ENCODE data around the gene RSAD2.

GRCh38 chr2:6864231-6864754 is 13.3 kb upstream of the RSAD2 start:
- TF ChIP-seq EZH2 (optimal IDR thresholded peaks at IDR 0.05; ENCODE audit: low read depth, low read length) (no peak), CTCF (IDR thresholded peaks at IDR 0.05; ENCODE audit: low read length) (no peak), EZH2phosphoT487 (IDR thresholded peaks at IDR 0.05; ENCODE audit: low read length) (no peak)

Data from MM.1S (cell line).